HTR-8/SVneo (cell line): ENCODE data around the gene CLK1.
"Not testable (repeated sequence)": the region's sequence is repeated elsewhere in the genome, so short reads cannot be mapped to it uniquely, and the experiment has no call there.

Source experiments
- DNase-seq: peaks from one replicate; pipeline ENCODE4 v3.0.0; 2011; ENCODE audit warnings: low spot score, mixed read lengths; ENCODE audit not compliant: insufficient read length
- FAIRE-seq: peaks from 2 replicates; lab custom pipeline; 2011; peaks lifted over from hg19 to GRCh38; lab: Jason Lieb, UNC

The CLK1 gene

DNA sequence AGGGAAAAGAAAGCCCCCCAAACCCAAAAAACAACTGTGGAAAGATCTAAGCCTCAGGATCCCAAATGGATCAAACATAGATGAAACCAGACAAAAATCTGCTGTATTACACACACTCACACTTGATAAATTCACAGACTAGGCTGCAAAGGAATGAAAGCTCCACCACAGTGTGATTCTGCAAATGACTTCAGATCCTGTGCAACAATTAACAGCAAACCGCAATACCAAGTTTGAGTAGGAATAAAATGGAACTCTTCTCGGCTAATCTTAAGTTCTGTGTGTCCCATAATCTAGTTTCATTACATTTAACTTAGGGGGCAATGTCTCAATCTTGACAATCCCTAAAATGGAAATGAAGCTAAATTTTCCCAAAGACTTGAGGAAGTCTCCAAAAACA is 11.9 kb downstream of the CLK1 start:
- no peak for DNase-seq

DNA sequence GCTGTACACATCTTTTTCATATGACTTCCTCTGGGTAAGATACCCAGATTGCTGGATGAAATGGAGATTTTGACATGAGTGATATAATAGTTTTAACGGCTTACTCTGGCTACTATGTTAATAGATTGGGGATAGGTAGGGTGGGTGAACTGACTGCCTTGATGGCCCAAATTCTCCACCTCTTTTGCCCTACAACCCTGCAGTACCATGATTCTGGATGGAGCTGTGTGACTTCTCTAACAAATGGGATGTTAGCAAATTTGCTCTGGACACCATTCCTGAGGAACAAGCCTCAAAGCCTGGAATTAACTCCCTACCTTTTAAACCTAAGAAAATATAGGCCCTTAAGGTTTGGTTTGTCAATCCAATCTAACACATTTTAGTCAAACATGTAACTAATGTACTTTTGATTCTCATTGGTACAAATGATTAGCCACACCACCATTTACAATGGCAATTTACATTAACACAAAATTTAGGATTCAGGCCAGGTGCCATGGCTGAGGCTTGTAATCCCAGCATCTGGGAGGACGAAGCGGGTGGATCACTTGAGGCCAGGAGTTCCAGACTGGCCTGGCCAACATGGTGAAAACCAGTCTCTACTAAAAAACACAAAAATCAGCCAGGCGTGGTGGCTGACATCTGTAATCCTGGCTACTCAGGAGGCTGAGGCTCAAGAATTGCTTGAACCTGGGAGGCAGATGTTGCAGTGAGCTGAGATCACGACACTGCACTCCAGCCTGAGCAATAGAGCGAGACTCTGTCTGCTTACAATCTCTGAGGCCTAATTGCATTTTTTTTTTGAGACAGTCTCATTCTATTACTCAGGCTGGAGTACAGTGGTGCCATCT is 12.8 kb downstream of the CLK1 start:
- DNase-seq, result no peak
- FAIRE-seq, result no peak

More for the DNA sequence above, 11.9 kb downstream of the CLK1 start:
- no peak for FAIRE-seq

DNA sequence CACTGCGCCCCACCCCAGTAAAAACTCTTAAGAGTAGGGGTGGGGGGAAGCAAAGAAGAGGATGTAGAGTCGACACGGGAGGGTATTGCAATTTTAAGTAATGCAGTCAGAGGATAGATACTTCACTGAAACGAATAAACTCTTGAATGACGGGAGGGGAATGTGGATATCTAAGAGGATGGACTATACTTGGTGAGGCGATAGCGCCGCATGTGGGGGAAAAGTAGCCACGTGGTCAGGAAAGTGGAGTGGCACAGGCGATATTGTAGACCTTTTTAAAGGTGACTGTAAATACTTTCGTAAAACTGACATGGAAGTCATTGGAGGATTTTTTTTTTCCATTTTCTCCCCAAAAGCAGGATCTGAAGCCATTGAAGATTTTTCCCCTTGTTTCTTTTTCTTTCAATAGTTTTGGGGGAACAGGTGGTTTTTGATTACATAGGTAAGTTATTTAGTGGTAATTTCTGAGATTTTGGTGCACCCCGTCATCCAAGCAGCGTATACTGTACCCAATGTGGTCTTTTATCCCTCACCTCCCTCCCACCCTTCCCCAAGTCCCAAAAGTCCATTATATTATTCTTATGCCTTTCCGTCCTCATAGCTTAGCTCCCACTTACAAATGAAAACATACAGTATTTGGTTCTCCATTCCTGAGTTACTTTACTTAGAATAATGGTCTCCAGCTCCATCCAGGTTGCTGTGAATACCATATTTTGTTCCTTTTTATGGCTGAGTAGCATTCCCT is 13.8 kb downstream of the CLK1 start:
- DNase-seq (no peak), FAIRE-seq (no peak)

DNA sequence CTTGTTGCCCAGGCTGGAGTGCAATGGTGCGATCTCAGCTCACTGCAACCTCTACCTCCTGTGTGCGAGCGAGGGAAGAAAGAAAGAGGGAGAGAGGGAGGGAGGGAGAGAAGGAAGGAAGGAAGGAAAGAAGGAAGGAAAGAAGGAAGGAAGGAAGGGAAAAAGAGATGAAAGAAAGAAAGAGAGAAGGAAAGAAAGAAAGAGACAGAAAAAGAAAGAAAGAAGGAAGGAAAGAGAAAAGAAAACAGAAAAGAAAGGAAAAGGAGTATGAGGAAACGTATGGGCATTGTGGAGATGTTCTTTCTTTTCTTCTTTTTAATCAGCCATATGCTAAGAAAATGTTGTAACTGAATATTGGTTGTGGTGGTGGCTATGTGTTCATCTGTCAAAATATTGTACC is 16.5 kb downstream of the CLK1 start:
- FAIRE-seq (no peak), DNase-seq (no peak)

DNA sequence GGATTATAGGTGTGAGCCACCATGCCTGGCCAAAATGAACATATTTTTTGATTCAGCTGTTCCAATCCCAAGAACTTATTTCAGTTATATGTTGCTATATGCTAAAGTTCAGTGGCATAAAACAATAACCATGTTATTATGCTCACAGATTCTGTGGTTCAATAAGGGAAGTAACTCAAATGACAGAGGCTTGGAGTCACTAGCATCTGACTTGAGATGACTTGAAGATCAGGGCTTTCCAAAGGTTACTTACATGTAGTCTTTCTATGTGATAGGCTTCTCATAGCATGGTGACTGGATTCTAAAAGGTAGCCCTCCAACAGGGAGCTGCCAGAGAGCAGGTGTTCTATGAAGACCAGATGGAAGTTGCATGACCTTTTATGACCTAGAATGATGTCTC is 17.2 kb downstream of the CLK1 start:
- FAIRE-seq, result no peak

DNA sequence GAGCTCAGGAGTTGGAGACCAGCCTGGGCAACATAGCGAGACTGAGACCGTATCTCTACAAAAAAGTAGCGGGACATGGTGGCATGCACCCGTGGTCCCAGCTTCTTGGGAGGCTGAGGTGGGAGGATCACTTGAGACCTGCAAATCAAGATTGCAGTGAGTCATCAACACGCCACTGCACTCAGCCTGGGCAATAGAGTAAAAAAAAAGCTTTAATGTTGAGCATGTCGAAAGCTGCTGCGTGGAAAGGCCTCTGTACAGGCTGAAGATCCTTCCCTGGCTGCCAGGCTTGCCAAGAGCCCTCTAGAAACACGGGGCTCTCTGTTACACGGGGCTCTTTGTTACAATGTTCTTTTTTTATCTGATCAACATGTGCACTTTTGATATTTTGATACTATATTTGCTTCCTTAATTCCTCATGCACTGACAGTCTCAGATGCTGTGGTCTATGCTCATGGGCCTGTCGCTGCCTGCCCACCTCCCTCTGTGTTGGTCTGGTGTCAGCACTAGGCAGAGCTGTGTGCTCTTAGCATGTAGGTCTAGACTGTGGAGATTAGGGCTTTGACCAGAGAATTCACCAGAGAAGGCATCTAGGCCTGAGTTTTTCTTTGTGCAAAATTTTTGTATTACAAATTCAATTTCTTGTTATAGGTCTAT is 18.7 kb downstream of the CLK1 start:
- no peak for DNase-seq
- FAIRE-seq, result no peak

More for the DNA sequence above, 17.2 kb downstream of the CLK1 start:
- no peak for DNase-seq

DNA sequence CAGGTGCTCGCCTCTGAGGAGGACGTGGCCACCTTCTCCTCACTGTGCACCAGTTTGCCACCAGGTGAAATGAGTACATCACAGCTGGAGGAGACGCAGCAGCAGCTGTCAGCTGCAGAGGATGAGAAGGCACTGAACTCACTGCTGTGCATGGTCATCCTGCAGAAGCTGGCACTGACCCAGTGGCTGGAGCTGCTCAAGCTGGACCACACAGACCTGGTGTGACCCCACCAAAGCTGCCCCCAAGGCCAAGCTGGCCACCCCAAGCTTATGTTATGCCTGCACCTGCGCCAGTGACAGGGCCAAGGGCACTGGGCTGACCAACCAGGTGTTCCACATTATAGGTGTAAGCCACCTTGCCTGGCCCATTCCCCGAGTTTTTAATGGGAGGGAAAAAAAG is 19.3 kb downstream of the CLK1 start:
- no peak for DNase-seq
- FAIRE-seq, result no peak

DNA sequence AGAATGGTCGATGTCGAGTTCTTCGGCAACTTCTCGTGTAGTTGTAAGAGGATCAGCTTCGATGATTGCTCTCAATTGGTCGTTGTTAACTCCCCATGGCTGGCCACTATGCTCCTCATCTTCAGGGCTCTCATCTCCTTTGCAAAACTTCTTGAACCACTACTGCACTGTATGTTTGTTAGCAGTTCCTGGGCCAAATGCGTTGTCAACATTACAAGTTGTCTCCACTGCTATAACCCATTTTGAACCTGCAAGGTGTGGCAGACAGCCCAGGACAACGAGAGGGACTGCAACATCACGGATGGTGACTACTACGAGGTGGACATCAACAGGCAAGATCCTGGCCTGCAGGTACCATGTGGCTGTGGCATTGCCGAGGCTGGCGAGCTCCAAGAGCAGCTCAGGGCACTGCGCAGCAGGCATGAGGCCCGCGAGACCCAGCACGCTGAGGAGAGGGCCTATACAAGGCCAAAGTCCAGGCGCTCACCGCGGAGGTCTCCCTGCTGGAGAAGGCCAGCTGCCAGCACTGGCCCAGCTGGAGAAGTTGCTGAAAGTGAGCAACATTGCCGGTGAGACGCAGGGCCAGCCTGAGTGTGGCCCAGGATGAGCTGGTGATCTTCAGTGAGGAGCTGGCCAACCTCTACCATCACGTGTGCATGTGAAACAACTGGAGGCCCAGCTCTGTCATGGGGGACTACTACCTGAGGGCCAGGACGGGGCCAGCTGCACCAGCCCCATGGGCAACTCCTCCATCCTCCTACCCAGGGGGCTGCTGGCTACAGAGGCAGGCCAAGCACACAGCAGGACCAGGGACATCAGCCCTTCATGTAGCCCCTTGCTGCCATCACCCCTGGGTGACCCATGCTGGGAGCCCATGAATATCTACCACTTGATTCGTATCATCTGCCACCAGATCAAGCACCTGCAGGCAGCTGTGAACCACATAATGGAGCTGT is 20.2 kb downstream of the CLK1 start:
- FAIRE-seq, result no peak
- no peak for DNase-seq

DNA sequence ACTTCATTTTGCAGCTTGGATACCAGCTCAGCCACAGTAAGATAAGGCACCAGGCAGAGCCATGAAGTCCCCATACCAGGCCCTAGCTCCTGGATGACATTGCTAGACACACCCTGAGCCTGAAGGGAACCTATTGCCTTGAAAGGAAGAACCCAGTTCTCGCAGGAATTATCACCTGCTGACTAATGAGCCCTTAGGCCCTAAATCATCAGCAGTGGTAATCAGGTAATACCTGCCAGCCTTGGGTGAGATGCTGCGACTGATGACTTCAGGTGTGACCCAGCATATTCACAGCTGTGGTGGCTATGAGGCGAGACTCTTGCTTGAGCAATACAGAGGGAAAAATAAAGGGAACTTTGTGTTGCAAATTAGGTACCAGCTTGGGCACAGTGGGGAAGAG is 24.9 kb downstream of the CLK1 start:
- DNase-seq, result no peak
- no peak for FAIRE-seq

DNA sequence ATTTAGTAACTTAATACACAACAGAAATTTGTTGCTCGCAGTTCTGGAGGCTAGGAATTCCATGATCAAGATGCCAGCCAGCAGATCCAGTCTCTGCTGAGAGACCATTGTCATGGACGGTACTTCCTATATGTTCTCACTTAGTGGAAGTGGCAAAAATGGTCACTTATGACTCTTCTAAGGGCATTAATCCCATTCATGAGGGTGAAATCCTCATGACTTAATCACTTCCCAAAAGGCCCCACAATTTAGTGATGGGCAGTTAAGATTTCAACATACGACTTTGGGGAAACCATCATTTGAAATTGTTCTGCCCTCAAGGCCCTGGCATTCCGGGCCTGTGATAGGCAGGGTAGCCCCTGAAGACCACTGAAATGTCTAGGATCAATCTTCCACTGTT is 29.8 kb downstream of the CLK1 start:
- FAIRE-seq, result no peak
- no peak for DNase-seq

DNA sequence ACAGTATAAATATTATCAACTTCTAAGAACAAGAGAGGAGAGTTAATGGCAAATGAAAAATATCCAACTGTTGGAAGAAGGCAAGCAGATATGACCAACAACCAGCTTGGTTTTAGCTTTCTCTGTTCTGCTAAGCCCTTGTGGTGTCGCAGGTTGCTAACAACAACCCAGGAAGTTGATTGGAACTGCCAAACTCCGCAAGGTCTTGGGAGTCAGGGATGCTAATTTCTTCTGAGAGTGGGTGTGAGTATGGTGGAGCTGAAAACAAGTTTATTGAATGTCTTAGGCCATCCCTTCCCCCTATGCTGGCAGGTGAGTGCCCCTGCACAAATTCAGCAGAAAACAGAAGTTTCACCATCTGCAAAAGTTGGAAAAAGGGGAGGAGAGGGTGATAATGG is 35.2 kb downstream of the CLK1 start:
- DNase-seq (no peak), FAIRE-seq (no peak)

DNA sequence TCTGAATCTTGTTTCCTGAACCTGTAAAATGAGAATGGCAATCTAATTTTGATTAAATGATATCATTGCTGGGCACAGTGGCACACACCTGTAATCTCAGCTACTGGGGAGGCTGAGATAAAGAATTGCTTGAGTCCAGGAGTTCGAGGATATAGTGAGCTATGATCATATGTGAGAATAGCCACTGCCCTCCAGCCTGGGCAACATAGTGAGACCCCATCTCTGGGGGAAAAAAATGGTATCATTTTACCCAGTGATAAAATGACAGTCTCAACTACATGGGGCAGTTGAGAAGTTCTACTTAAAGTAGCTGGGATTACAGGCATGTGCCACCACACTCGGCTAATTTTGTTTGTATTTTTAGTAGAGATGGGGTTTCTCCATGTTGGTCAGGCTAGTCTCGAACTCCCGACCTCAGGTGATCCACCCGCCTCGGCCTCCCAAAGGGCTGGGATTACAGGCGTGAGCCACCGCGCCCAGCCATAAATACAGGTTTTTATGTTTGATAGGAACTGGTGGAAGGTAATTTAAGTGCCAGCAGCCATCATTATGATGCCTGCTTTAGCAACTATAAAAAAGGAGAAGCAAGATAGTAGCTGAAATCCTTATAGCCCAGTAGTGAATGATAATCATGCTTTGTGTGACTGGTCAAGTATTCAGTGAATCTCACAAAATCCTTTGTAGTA is 35.7 kb downstream of the CLK1 start:
- FAIRE-seq (no peak), DNase-seq (no peak)

DNA sequence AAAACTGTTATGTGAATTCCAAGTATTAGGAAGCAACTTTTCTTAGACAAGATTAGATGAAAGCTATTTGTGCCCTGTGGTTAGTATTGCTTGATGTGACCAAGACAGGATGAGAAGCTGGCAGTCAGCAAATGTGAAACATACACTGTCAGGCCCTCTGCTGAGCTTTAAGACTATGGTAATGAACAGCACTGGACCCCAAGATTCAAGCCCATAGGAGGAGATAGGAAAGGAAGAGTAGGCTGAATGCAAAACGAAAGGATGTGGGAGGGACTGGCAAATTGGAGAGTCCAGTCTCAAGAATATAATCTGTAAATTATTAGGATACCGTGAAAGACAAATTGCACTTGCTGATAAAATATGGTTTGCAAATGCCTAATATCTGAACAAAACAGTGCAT is 36.4 kb downstream of the CLK1 start:
- DNase-seq (no peak), FAIRE-seq (no peak)

DNA sequence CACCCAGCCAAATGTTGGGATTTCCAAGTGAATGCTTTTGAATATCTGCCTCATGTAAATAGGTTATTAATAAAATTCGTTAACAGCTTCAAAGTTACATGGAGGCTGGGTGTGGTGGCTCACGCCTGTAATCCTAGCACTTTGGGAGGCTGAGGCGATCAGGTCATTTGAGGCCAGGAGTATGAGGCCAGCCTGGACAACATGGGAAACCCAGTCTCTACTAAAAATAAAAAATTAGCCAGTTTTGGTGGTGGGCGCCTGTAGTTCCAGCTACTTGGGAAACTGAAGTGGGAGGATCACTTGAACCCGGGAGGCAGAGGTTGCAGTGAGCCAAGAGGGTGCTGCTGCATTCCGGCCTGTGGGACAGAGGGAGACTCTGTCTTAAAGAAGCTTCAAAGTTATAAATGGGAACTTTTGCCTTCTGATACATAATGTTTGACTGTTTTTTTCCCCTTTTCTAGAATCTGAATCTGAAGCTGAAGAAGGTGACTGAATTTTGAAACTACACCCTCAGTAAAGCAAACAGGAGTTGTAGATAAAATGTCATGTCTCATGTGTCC is 42.7 kb downstream of the CLK1 start:
- no peak for DNase-seq
- no peak for FAIRE-seq

DNA sequence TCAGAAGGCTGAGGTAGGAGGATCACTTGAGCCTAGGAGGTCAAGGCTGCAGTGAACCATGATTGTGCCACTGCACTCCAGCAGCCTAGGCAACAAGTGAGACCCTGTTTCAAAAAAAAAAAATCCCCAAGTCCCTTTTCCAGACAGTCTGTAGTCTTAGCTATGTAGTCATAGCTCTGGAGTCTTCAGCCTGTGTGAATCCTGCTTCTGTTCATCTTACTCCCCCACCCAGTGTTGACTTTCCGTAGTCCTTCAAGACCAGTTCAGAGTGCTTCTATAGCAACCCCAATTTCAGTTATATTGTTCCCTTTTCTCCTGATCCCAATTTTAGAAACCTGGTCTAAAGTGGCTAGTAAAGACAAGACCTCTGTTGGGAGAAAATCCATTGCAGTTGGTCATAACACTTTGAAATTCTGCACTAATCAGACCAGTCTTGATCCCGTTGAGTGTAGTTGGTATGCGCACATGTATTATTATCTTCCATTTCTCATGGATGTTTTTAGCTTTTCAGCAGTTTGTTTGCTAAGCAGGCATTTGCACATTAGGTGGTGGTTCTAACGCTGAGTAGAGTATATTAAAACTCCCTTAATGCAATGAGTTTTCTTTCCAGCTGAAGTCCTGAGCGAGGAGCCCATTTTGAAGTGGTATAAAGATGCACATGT is 43.8 kb downstream of the CLK1 start:
- no peak for FAIRE-seq
- no peak for DNase-seq

DNA sequence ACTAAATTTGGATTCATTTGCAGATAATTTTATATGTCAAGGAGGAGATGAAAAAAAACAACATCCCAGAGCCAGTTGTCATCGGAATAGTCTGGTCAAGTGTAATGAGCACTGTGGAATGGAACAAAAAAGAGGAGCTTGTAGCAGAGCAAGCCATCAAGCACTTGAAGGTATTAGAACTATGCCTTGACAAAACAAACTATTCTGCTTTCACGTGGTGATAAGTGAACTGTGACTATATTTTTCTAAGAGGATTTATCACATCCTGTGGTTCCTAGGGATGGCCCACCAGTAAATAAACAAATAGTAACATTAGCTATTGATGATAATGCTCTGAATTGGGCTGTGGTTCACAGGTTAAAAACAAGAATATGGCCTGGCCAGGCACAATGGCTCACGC is 45.7 kb downstream of the CLK1 start:
- not testable (repeated sequence) for FAIRE-seq, DNase-seq

DNA sequence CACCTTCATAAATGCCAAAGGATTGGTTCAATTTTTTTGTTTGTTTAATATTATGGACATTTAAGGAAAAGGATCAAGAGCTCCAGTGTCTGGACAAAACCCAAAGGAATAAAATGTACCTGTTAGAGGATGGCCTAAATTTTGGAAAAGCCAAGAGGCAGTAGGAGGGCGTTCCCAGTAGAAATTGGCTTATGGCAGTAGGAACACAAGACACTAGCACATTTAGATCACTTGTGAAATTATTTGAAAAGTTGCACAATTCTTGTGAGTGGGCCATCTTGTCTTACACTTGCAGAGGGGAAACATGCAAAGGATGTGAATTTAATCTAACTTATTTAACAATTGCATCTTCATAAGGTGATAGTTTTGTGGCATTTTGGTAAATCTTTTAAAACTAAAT is 49.5 kb downstream of the CLK1 start:
- DNase-seq (no peak), FAIRE-seq (no peak)

DNA sequence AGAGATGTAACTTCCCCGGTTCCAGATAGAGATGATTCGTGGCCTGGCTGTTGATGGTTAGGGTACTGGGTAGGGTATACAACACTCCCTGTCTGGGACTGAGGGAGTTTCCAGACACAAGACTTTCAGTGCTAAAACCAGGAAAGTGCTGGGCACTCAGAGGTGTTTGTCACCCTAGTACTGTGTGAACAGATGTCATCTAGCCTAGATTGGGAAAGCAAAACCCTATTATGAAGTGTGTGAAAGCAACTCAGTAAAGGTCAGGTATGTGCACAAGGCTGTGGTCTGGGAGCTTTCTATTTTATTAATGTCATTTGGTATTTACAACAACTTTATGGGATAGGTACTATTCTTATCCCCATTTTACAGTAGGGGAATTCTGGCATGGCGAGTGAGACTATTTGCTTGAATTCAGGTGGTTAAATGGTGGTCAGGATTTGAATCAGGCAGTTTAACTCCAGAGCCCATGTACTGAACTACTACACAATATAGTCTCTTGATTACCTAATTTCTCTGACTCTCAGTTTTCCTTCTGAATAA is 50.1 kb downstream of the CLK1 start:
- FAIRE-seq, result no peak
- no peak for DNase-seq
